Measurements from ENCODE around the gene SYT8.

DNA sequence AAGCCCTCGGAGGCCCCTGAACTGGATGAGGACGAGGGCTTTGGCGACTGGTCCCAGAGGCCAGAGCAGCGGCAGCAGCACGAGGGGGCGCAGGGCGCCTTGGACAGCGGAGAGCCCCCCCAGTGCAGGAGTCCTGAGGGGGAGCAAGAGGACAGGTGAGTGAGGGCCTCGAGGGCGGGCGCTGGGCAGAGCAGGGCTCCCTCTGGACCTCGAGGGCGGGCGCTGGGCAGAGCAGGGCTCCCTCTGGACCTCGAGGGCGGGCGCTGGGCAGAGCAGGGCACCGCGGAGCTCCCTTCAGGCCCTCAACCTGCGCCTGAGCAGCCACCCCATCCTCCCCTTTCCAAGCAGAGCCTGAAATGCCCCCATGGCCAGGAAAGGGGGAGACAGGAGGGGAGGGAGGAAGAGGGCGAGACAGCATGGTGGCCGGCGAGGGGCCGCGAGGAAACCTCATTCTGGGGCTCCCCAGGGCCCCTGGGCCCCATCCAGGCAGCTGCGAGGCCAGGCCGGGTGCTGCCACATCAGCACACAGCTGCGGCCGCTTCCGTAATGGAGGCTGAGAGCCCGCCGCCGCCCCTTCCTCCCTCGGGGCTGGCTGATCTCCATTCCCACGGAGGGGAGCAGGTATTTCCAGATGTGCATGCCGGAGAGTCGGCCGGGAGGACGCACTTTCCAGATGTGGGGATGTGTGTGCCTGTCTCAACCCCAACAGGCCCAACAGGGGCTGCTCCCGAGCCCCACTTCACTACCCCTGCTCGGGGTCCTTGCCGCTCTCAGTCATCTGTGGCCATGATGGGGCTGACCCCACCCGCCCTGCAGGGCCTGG lies 46.9 kb downstream of the SYT8 start:
- TF ChIP-seq, protein P1, sequence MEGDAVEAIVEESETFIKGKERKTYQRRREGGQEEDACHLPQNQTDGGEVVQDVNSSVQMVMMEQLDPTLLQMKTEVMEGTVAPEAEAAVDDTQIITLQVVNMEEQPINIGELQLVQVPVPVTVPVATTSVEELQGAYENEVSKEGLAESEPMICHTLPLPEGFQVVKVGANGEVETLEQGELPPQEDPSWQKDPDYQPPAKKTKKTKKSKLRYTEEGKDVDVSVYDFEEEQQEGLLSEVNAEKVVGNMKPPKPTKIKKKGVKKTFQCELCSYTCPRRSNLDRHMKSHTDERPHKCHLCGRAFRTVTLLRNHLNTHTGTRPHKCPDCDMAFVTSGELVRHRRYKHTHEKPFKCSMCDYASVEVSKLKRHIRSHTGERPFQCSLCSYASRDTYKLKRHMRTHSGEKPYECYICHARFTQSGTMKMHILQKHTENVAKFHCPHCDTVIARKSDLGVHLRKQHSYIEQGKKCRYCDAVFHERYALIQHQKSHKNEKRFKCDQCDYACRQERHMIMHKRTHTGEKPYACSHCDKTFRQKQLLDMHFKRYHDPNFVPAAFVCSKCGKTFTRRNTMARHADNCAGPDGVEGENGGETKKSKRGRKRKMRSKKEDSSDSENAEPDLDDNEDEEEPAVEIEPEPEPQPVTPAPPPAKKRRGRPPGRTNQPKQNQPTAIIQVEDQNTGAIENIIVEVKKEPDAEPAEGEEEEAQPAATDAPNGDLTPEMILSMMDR (IDR thresholded peaks at IDR 0.05; ENCODE audit: borderline replicate concordance, extremely low read depth, low read length, poor library complexity, severe bottlenecking) = no peak
- no peak for TF ChIP-seq EZH2 (IDR thresholded peaks at IDR 0.05; ENCODE audit: borderline replicate concordance, low read depth, low read length, severe bottlenecking)
